Activated CD8-positive, alpha-beta memory T cell treated with anti-CD3 and anti-CD28 coated beads for 4 hours (primary cell): Measurements from ENCODE around the gene NUP210.
"Not testable (repeated sequence)": the region's sequence is repeated elsewhere in the genome, so short reads cannot be mapped to it uniquely, and the experiment has no call there.

ENCODE experiments used
- DNase-seq, 2 donors: peaks; one replicate each; pipeline ENCODE4 v3.0.0-alpha.2; 2020; ENCODE audit warnings: low read depth in 2 of 2

The NUP210 gene

DNA sequence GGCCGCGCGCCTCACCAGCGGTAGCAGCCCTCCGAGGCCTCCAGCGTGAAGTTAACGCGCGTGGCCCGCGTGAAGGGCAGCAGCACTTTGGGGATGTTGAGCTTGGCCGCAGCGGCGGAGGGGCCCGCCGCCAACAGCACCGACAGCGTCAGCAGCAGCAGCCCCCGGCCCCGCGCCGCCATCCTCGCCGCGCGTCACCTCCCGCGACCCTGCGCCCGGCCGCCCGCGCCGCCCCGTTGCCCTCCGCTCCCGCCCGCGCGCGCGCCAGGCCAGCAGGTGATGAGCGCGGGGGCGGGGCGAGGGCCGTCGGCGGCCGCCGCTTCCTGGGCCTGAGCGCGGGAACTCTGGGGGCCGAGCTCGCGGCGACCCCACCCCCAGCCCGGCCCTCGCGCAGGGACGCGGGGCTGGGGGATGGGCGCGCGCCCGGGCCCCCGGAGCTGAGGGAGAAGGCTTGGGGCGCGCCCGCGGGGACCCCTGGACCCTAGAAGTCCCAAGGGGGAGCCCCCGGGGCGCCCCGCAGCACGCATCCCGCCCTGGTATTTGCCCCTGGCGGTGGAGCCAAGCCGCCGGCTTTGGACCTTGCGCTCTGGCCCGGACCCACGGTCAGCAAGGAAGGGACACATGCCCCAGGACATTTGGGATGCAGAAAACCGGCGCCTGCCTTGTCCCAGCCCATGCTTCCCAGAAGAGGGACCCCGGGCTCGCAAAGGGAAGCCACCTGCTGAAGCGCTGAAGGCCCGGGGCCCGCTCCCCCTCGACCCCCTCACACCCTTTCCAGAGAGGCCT lies at the start of gene NUP210:
TSS of gene NUP210 (minus strand) at position 278 of the 786 bp plus-strand sequence. CDS start at position 182, 96 bp downstream.
- DNase-seq: no peak

- no peak for DNase-seq
Measured at GRCh38 chr3:13466781-13467180, 46.7 kb upstream of the NUP210 start.

DNA sequence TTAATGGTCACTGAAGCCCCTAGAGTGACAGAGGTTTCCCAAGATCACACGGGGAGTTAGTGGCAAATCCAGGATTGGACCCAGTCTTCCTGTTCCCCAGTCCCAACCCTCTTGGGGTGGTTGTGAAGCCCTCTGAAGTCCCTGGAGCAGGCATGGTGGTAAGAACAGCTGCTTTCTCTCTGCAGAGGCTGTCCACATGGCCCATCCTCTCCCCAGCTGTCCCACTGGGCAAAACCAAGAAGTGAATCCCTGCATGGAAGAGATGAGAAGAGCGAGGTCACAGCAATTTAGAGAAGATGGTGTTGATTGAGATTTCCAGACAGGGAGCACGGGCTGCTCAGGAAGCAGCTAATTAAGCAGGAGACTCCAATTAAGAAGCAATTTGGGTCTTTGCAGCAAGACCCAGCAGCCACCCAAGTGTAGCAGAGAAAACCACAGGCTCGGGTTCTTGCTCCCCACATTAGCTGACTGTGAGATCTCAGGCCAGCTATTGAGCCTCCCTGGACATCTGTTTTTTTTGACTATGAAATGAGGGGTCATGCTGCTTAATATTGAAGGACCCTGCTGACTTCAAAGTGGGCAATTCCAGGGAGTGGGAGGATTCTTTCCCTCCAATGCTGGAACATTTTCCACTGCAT lies 45.2 kb upstream of the NUP210 start:
- no peak for DNase-seq

- DNase-seq: no peak
Measured at GRCh38 chr3:13463618-13464400, 43.7 kb upstream of the NUP210 start.

- DNase-seq: no peak
Measured at GRCh38 chr3:13462822-13463221, 42.7 kb upstream of the NUP210 start.

DNA sequence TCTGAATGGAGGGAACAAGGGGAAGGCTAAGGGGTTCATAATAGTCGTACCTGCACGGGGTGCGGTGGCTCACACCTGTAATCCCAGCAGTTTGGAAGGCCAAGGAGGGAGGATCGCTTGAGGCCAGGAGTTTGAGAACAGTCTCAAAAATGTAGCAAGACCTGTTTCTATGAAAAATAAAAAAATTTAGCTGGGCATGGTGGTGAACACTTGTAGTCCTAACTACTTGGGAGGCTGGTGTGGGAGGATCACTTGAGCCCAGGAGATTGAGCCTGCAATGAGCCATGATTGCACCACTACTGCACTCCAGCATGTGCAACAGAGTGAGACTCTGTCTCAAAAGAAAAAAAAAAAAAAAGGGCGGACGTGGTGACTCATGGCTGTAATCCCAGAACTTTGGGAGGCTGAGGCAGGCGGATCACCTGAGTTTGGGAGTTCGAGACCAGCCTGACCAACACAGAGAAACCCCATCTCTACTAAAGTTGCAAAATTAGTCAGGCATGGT lies 42.1 kb upstream of the NUP210 start:
- DNase-seq: no peak

DNA sequence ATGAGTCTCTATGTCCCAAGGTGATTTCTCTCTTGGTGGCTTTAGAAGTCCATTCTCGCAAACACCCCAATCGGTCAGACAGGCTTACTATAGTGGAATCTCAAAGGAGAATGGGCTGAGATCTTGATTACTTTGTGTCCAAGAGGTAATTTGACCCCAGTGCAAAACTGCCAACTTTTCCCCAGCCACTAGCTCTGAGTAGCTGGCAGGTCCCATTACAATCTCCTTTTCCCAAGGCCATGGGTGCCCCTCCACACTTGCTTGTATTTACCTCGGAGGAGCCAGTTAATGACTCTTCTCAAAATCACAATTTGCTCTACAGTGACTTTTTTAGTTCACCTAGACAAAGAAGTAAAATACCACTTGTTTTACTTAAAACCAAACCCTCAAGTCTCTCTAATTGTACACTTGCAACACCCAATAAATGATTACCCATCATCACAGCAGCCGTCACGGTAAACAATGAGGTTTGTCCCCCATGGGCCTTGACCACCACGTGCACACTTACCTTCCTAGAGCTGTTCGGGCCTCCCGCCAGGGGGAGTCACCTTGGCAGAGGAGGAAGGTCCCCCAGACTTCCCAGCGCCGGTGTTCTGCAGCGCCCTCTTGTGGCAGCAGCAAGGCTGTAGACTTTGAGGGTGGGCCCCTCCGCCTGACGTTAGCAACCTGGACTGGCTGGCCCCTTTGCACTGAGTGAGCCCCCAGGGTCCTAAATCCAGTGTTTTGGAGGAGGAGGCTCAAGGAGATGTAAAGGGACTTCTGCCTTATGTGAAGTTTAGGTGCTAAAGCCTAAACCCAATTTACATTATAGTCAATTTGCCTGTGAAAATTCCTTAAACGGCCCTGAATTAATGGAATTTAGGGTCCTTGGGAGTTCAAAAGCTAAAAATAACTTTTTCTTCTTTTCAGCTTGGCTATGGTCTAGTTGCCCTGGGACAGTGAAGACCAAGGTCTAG lies 41.3 kb upstream of the NUP210 start:
- peak; percentile 39 to 45 for DNase-seq

- no peak for DNase-seq
Measured at GRCh38 chr3:13460341-13460736, 40.2 kb upstream of the NUP210 start.

DNA sequence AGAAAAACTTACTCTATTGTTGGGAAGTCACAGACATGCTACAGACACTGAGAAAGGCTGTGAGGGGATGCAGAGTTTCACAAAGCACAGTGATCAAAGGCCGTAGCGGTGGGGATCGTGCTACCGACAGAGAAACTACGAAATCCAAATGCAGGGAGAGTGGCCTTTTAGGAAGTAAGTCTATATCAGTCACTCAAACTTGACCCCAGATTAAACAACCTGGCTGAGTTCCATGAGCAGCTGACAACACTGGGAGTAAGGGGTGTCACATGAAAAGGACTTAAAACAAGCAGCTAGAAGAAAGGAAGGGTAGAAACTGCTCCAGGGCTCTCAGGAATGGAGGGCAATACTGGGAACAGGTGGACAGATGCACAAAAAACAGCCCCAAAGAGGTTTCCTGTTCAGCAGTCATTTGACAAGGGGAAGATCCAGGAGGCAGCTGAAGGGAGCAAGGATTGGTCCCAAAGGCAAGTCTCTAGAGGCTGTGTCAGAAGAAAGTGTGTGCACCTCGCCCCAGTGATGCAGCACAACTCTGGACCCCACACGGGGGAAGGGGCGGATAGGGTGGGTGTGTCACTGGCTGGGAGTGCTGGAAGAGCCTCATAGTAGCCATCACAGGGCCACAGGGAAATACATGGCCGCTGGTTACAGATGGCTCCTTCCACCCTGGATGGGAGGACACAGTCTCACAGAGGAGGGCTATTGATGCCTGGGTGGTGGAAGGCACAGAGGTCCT lies 39.7 kb upstream of the NUP210 start:
- DNase-seq: no peak

GRCh38 chr3:13457593-13457992 lies 37.5 kb upstream of the NUP210 start:
- DNase-seq: no peak

DNA sequence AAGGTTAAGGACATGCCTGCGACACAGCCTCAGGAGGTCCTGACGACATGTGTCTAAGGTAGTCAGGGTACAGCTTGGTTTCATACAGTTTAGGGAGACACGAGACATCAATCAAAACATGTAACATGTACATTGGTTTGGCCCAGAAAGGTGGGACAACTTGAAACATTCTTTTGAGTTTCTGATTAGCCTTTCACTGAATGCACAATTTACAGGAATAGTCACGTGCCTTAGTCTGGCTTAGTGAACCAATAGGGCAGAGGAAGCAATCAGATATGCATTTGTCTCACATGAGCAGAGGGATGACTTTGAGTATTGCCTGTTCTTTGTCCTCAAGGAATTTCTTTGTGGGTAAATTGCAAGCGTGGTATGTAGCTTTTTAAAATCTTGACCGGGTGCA lies 35.5 kb upstream of the NUP210 start:
- no peak for DNase-seq

GRCh38 chr3:13452490-13453335 lies 32.6 kb upstream of the NUP210 start:
- DNase-seq: no peak

GRCh38 chr3:13451301-13451673 lies 31.2 kb upstream of the NUP210 start:
- no peak for DNase-seq

DNA sequence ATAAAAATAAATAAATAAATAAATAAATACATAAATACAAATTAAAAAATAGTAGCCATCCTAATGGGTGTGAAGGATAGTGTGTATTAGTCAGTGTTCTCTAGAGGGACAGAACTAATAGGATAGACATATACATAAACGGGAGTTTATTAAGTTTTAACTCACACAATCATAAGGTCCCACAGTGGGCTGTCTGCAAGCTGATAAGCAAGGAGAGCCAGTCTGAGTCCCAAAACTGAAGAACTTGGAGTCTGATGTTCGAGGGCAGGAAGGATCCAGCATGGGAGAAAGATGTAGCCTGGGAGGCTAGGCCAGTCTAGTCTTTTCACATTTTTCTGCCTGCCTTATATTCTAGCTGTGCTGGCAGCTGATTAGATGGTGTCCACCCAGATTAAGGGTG lies 22.8 kb upstream of the NUP210 start:
- not testable (repeated sequence) for DNase-seq

DNA sequence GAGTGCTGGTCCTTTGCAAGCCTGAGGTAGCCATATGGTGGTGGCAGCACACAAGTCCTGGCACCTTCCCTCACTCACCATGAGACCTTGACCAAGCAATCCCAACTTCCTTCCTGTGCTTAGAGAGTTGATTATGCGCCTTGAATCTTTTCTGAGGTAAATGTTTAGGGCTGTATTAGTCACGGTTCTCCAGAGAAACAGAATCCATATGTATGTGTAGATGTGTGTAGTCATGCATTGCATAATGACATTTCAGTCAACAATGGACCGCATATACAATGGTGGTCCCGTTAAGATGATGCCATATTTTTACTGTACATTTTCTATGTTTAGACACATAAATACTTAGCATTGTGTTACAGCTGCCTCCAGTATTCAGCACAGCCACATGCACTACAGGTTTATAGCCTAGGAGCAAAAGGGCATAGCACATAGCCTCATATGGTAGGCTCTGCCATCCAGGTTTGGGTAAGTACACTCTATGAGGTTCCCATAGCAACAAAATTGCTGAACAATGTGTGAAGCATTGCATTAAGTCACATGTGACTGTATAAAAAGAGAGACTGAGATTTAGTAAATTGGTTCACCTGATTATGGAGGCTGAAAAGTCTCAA lies 20.2 kb upstream of the NUP210 start:
- DNase-seq: no peak

DNA sequence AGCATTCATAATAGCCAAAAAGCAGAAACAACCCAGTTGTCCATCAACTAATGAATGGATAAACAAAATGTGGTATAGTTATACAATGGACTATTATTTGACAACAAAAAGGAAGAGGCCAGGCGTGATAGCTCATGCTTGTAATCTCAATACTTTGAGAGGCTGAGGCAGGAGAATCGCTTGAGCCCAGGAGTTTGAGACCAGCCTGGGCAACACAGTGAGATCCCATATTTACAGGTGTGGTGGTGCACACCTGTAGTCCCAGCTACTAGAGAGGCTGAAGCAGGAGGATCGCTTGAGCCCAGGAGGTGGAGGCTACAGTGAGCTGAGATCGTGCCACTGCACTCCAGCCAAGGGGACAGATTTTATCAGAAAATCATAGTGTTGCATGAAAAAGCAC lies 16.1 kb upstream of the NUP210 start:
- not testable (repeated sequence) for DNase-seq

GRCh38 chr3:13433912-13434311 lies 13.8 kb upstream of the NUP210 start:
- no peak for DNase-seq

DNA sequence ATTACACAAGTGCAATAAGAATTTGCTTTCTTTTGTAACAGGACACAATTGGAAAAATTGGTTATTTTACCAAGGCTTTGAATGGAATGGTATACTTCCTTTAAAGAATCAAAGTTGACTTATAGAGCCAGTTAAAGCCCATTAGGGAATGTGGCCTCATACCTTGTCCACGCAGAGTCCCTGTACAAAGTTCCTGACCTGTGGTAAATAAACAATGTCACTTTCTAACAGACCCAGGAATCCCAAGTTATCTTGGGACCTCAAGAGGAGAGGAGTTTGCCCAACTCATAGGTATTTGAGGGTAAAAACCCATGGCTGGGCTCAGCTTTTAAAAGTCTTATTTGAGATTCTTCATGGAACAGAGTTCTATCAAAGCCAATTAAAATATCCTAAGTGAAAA lies 12.0 kb upstream of the NUP210 start:
- no peak for DNase-seq

- not testable (repeated sequence) for DNase-seq
Measured at GRCh38 chr3:13430411-13430875, 10.3 kb upstream of the NUP210 start.
